GM19193 (cell line): ENCODE measurements around the gene TTF2.

Experiments used
- POLR2A ChIP-seq: IDR thresholded peaks from 4 replicates; pipeline ENCODE4 v1.6.1; 2011; ENCODE audit not compliant: insufficient read depth, insufficient read length; ENCODE audit errors: extremely low read depth

TTF2 gene

GRCh38 chr1:117120774-117121588 lies 60.9 kb downstream of the TTF2 start:
- TF ChIP-seq POLR2A: no peak

GRCh38 chr1:117121589-117122329 lies 61.6 kb downstream of the TTF2 start, which contains the start of gene TRIM45:
TSS of gene TRIM45 (minus strand) at chr1:117121749. CDS start at chr1:117121201, 548 bp downstream.
- TF ChIP-seq POLR2A: no peak

GRCh38 chr1:117122330-117123025 lies 62.4 kb downstream of the TTF2 start:
- TF ChIP-seq POLR2A: no peak

- TF ChIP-seq POLR2A: no peak
These were observed 63.1 kb downstream of the TTF2 start for GRCh38 chr1:117123274-117123673.

GRCh38 chr1:117124661-117125060 lies 64.5 kb downstream of the TTF2 start:
- TF ChIP-seq POLR2A: no peak

- no peak for TF ChIP-seq POLR2A
These were observed 67.7 kb downstream of the TTF2 start for GRCh38 chr1:117127795-117128194.

GRCh38 chr1:117128323-117129079 lies 68.4 kb downstream of the TTF2 start:
- TF ChIP-seq POLR2A: no peak

- no peak for TF ChIP-seq POLR2A
These were observed 70.4 kb downstream of the TTF2 start for GRCh38 chr1:117130526-117130925.

GRCh38 chr1:117135329-117135728 lies 75.2 kb downstream of the TTF2 start:
- TF ChIP-seq POLR2A: no peak

- no peak for TF ChIP-seq POLR2A
These were observed 76.6 kb downstream of the TTF2 start for GRCh38 chr1:117136749-117137148.

- no peak for TF ChIP-seq POLR2A
These were observed 77.2 kb downstream of the TTF2 start for GRCh38 chr1:117137281-117137855.

- TF ChIP-seq POLR2A: no peak
These were observed 78.0 kb downstream of the TTF2 start for GRCh38 chr1:117138106-117138505.

GRCh38 chr1:117138561-117138960 lies 78.4 kb downstream of the TTF2 start:
- no peak for TF ChIP-seq POLR2A

- TF ChIP-seq POLR2A: no peak
These were observed 82.1 kb downstream of the TTF2 start for GRCh38 chr1:117142200-117142599.
